H9 (cell line): ENCODE measurements around the gene KAT14. TPM values are rescaled to one million over a fixed set of nuclear protein-coding genes. Genes with fewer than 3 reads are reported as not detected.
A peak's percentile ranks its signal among the peaks of the same experiment; 100 is the strongest.

Experiments
- DNase-seq: peaks from one replicate; pipeline ENCODE4 v3.0.0-alpha.2; 2017
- H2AFZ ChIP-seq: one replicate; pipeline ENCODE4 v1.6.1; 2013; ENCODE audit warnings: mild to moderate bottlenecking, low read length, control low read depth, moderate library complexity
- H2AK5ac ChIP-seq: 2 replicates; pipeline ENCODE4 v1.6.1; 2013; ENCODE audit warnings: low read length, control low read depth, mixed read lengths; ENCODE audit not compliant: insufficient read length
- H2BK120ac ChIP-seq: one replicate; pipeline ENCODE4 v1.6.1; 2013; ENCODE audit warnings: low read depth, mild to moderate bottlenecking, low read length, control low read depth, inconsistent platforms; ENCODE audit not compliant: poor library complexity, severe bottlenecking
- H2BK12ac ChIP-seq: 2 replicates; pipeline ENCODE4 v1.6.1; 2013; ENCODE audit warnings: low read length, control low read depth, mixed read lengths, low read depth; ENCODE audit not compliant: insufficient read length
- H2BK15ac ChIP-seq: 2 replicates; pipeline ENCODE4 v1.6.1; 2013; ENCODE audit warnings: low read depth, low read length, control low read depth
- H2BK20ac ChIP-seq: one replicate; pipeline ENCODE4 v1.6.1; 2013; ENCODE audit warnings: low read depth, mild to moderate bottlenecking, low read length, control low read depth, inconsistent platforms; ENCODE audit not compliant: poor library complexity, severe bottlenecking
- H2BK5ac ChIP-seq: 2 replicates; pipeline ENCODE4 v1.6.1; 2013; ENCODE audit warnings: low read length, control low read depth, mixed read lengths; ENCODE audit not compliant: insufficient read length
- H3K14ac ChIP-seq: 2 replicates; pipeline ENCODE4 v1.6.1; 2013; ENCODE audit warnings: low read length, control low read depth; ENCODE audit not compliant: insufficient read depth
- H3K18ac ChIP-seq: 2 replicates; pipeline ENCODE4 v1.6.1; 2013; ENCODE audit warnings: low read depth, mild to moderate bottlenecking, mixed read lengths, low read length, control low read depth; ENCODE audit not compliant: insufficient read length
- H3K23ac ChIP-seq: 2 replicates; pipeline ENCODE4 v1.6.1; 2013; ENCODE audit warnings: low read length, control low read depth, mixed read lengths, low read depth; ENCODE audit not compliant: insufficient read length
- H3K23me2 ChIP-seq: 2 replicates; pipeline ENCODE4 v1.6.1; 2013; ENCODE audit warnings: low read depth, mild to moderate bottlenecking, mixed read lengths, low read length, control low read depth; ENCODE audit not compliant: insufficient read length, poor library complexity, severe bottlenecking
- H3K27ac ChIP-seq: 2 replicates; pipeline ENCODE4 v1.5.1; 2013; ENCODE audit warnings: low read length, control low read depth, mixed read lengths, low read depth; ENCODE audit not compliant: insufficient read length
- H3K27me3 ChIP-seq: 2 replicates; pipeline ENCODE4 v1.6.1; 2013; ENCODE audit warnings: low read length, control low read depth, inconsistent platforms; ENCODE audit not compliant: insufficient read depth
- H3K4ac ChIP-seq: 2 replicates; pipeline ENCODE4 v1.6.1; 2013; ENCODE audit warnings: low read depth, mild to moderate bottlenecking, control low read depth, inconsistent platforms, low read length, moderate library complexity
- H3K4me1 ChIP-seq: 2 replicates; pipeline ENCODE4 v1.6.1; 2013; ENCODE audit warnings: low read length, control low read depth, inconsistent platforms; ENCODE audit not compliant: insufficient read depth
- H3K4me2 ChIP-seq: 2 replicates; pipeline ENCODE4 v1.6.1; 2013; ENCODE audit warnings: low read length, control low read depth, mixed read lengths; ENCODE audit not compliant: insufficient read length, insufficient read depth
- H3K56ac ChIP-seq: 2 replicates; pipeline ENCODE4 v1.6.1; 2013; ENCODE audit warnings: low read depth, mild to moderate bottlenecking, mixed read lengths, low read length, control low read depth; ENCODE audit not compliant: insufficient read length
- H3K79me1 ChIP-seq: 2 replicates; pipeline ENCODE4 v1.6.1; 2013; ENCODE audit warnings: low read depth, mild to moderate bottlenecking, moderate library complexity, low read length, control low read depth, inconsistent platforms; ENCODE audit not compliant: insufficient read depth, poor library complexity, severe bottlenecking
- H3K79me2 ChIP-seq: 2 replicates; pipeline ENCODE4 v1.6.1; 2013; ENCODE audit warnings: low read length, control low read depth, inconsistent platforms; ENCODE audit not compliant: insufficient read depth
- H3K9ac ChIP-seq: 2 replicates; pipeline ENCODE4 v1.6.1; 2013; ENCODE audit warnings: low read length, control low read depth, mixed read lengths; ENCODE audit not compliant: insufficient read length; ENCODE audit errors: extremely low read depth
- H3K9me3 ChIP-seq: one replicate; pipeline ENCODE4 v1.6.1; 2013; ENCODE audit warnings: low read depth, low read length, inconsistent platforms; ENCODE audit not compliant: control insufficient read depth
- H3T11ph ChIP-seq: one replicate; pipeline ENCODE4 v1.6.1; 2013; ENCODE audit warnings: mild to moderate bottlenecking, low read length, control low read depth, inconsistent platforms
- H4K20me1 ChIP-seq: one replicate; pipeline ENCODE4 v1.6.1; 2013; ENCODE audit not compliant: control insufficient read depth, insufficient read length, insufficient read depth
- H4K5ac ChIP-seq: 2 replicates; pipeline ENCODE4 v1.6.1; 2013; ENCODE audit warnings: low read depth, mild to moderate bottlenecking, mixed read lengths, low read length, control low read depth; ENCODE audit not compliant: insufficient read length
- H4K8ac ChIP-seq: replicated peaks from 2 replicates; pipeline ENCODE4 v1.6.1; 2013; ENCODE audit warnings: low read length, control low read depth, mixed read lengths, low read depth; ENCODE audit not compliant: insufficient read length
- H4K91ac ChIP-seq: 2 replicates; pipeline ENCODE4 v1.6.1; 2013; ENCODE audit warnings: low read depth, mild to moderate bottlenecking, moderate library complexity, mixed read lengths, low read length, control low read depth; ENCODE audit not compliant: insufficient read length
- H3K27ac Mint-ChIP-seq, 3 experiments: 2 replicates in 2 of 3; 3 replicates in 1 of 3; pipeline ENCODE4 v1.8.0; 2020 to 2021; ENCODE audit warnings: mixed read lengths in 3 of 3, mild to moderate bottlenecking in 1 of 3, moderate library complexity in 1 of 3
- H3K27me3 Mint-ChIP-seq: 2 replicates; pipeline ENCODE4 v1.8.0; 2021; ENCODE audit warnings: low read depth, mild to moderate bottlenecking, moderate library complexity, mixed read lengths
- H3K36me3 Mint-ChIP-seq, 3 experiments: 2 replicates in 2 of 3; 3 replicates in 1 of 3; pipeline ENCODE4 v1.8.0; 2020 to 2021; ENCODE audit warnings: low read depth in 3 of 3, mixed read lengths in 3 of 3; ENCODE audit not compliant: insufficient read depth in 1 of 3
- H3K4me1 Mint-ChIP-seq, 2 experiments: 2 replicates each; pipeline ENCODE4 v1.8.0; 2020; ENCODE audit warnings: mixed read lengths in 2 of 2
- H3K4me3 Mint-ChIP-seq, 2 experiments: 2 replicates in 1 of 2; 3 replicates in 1 of 2; pipeline ENCODE4 v1.8.0; 2020 to 2021; ENCODE audit warnings: mild to moderate bottlenecking in 2 of 2, mixed read lengths in 2 of 2, moderate library complexity in 1 of 2
- H3K9me3 Mint-ChIP-seq, 2 experiments: 2 replicates in 1 of 2; 3 replicates in 1 of 2; pipeline ENCODE4 v1.8.0; 2020; ENCODE audit warnings: mild to moderate bottlenecking in 2 of 2, mixed read lengths in 2 of 2, moderate library complexity in 1 of 2
- WGBS: extraction: QIAGEN DNeasy Blood & Tissue Kit; methylation state at CpG from one replicate; pipeline ENCODE4 v1.1.7; 2013; ENCODE audit warnings: missing lambda C conversion rate, low lambda C conversion rate, mixed read lengths; ENCODE audit not compliant: insufficient read length; ENCODE audit errors: extremely low coverage; 5-methylcytosine and 5-hydroxymethylcytosine counted together
- total RNA-seq: library from RNA; stranded (reverse); gene quantifications from 2 replicates; pipeline ENCODE4 v1.2.1, GENCODE V29; 2021
- TF ChIP-seq, protein P1 (sequence below): fragments of 200-600 bp; sonication (generic); conservative IDR thresholded peaks from 3 replicates; pipeline ENCODE4 v1.8.0; 2021; ENCODE audit warnings: antibody characterized with exemption, mild to moderate bottlenecking

Gene KAT14
- total RNA-seq, 1 experiment from 2014 or later, result 19.2 TPM

DNA sequence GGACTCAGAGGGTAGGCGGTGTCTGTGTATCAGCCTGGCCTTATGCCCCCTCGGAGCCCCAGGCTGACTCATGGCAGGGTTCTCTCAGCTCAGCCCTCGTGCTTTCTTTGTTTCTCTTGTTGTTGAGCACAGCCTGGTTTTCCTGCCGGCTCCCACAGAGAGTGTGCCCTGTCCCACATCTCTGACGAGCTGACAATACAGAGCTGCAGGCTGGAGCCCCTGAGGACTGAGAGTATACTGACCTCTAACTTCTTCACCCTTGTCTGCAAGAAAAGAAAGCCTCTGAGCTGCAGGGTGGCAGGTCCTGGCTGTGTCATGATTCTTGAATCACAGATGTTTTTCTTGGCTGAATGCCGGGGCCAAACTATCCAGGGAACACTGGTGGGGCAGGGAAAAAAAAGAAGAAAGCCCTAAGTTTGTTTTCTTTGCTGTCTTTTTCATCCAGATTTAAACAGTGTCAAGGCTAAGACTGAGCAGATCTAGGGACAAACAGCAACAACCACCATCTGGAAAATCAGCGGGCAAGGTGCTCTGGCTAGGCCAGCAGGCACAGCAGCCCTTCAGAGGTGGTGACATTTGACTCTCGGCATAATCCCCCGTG, 87.4 kb downstream of the KAT14 start:
- Mint-ChIP-seq H3K36me3 (no peaks in the 10 kb centered on the region), H3K9me3 (no peaks in the 10 kb centered on the region; a peak in 1 of 5 replicates), H3K4me1 (peaks cover 17 to 18% of the 10 kb centered on the region in 2 experiments), H3K4me3 (no peak overlapping the region; a peak in 1 of 5 replicates), H3K27me3 (no peaks in the 10 kb centered on the region), H3K27ac (peak overlapping the region; percentile 90 to 97 (median 95))
- no peaks in the 10 kb centered on the region for H3K79me2 ChIP-seq
- H3K23ac ChIP-seq, result no peak overlapping the region
- no peak overlapping the region for H4K8ac ChIP-seq
- H3T11ph ChIP-seq, result no peak overlapping the region
- no peak overlapping the region for H2BK12ac ChIP-seq
- H3K4me1 ChIP-seq, result no peaks in the 10 kb centered on the region
- H2BK15ac ChIP-seq, result no peak overlapping the region
- no peaks in the 10 kb centered on the region for H3K27me3 ChIP-seq
- no peaks in the 10 kb centered on the region for H3K79me1 ChIP-seq
- no peak for DNase-seq
- no peak overlapping the region for H3K4ac ChIP-seq
- H2BK20ac ChIP-seq, result no peak overlapping the region
- WGBS, result no CpG with 5 or more reads among the region's 9 CpGs
- H2AFZ ChIP-seq, result peak overlapping the region; percentile 9
- no peak overlapping the region for H2BK120ac ChIP-seq
- no peaks in the 10 kb centered on the region for H4K20me1 ChIP-seq
- no peak overlapping the region for H3K56ac ChIP-seq
- no peak overlapping the region for H3K4me2 ChIP-seq
- H3K23me2 ChIP-seq, result no peaks in the 10 kb centered on the region
- peak overlapping the region; percentile 42; the same call in 1 of the 2 replicates for H3K14ac ChIP-seq
- no peak overlapping the region for H2BK5ac ChIP-seq
- no peak overlapping the region for H3K27ac ChIP-seq
- no peak overlapping the region for H4K91ac ChIP-seq
- no peak overlapping the region for H3K9ac ChIP-seq
- H3K18ac ChIP-seq, result peak overlapping the region; percentile 44
- TF ChIP-seq, protein P1, sequence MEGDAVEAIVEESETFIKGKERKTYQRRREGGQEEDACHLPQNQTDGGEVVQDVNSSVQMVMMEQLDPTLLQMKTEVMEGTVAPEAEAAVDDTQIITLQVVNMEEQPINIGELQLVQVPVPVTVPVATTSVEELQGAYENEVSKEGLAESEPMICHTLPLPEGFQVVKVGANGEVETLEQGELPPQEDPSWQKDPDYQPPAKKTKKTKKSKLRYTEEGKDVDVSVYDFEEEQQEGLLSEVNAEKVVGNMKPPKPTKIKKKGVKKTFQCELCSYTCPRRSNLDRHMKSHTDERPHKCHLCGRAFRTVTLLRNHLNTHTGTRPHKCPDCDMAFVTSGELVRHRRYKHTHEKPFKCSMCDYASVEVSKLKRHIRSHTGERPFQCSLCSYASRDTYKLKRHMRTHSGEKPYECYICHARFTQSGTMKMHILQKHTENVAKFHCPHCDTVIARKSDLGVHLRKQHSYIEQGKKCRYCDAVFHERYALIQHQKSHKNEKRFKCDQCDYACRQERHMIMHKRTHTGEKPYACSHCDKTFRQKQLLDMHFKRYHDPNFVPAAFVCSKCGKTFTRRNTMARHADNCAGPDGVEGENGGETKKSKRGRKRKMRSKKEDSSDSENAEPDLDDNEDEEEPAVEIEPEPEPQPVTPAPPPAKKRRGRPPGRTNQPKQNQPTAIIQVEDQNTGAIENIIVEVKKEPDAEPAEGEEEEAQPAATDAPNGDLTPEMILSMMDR, result no peak
- no peaks in the 10 kb centered on the region for H3K9me3 ChIP-seq
- H2AK5ac ChIP-seq, result no peak overlapping the region
- no peak overlapping the region for H4K5ac ChIP-seq
